Ramos (cell line): ENCODE data around the gene PLK3.

Experiments used
- in situ Hi-C: fragments of 300-500 bp; cut with MboI; formaldehyde crosslinking; loops from one replicate; pipeline ENCODE4 v1.14.3; 2022; ENCODE audit warnings: low sequenced_read_pairs; ENCODE audit not compliant: unreplicated experiment

Gene PLK3

GRCh38 chr1:44846985-44847384, 46.8 kb downstream of the PLK3 start:
- in situ Hi-C loops: no loop called here

- in situ Hi-C loops: no loop called here
These were observed 47.7 kb downstream of the PLK3 start for GRCh38 chr1:44847845-44848244.

GRCh38 chr1:44848456-44849181, 48.4 kb downstream of the PLK3 start:
- in situ Hi-C loops: no loop called here

GRCh38 chr1:44849575-44850132, 49.5 kb downstream of the PLK3 start:
- in situ Hi-C loops: no loop called here

GRCh38 chr1:44851308-44851707, 51.1 kb downstream of the PLK3 start:
- in situ Hi-C loops: no loop called here

GRCh38 chr1:44853201-44853600, 53.0 kb downstream of the PLK3 start:
- in situ Hi-C loops: no loop called here

GRCh38 chr1:44854970-44855369, 54.8 kb downstream of the PLK3 start:
- in situ Hi-C loops: no loop called here
